Panc1 (cell line): ENCODE measurements around the gene TLL2.

Experiments used
- CTCF ChIP-seq: fragments of 450-650 bp; IDR thresholded peaks from 2 replicates; pipeline ENCODE4 v1.5.1; 2017; ENCODE audit warnings: mild to moderate bottlenecking
- POLR2AphosphoS5 ChIP-seq: IDR thresholded peaks from 2 replicates; pipeline ENCODE4 v1.6.1; 2012; ENCODE audit warnings: mild to moderate bottlenecking, low read depth, low read length, moderate library complexity
- REST ChIP-seq, 2 experiments: IDR thresholded peaks; 2 replicates each; pipeline ENCODE4 v1.6.1; 2011 to 2012; ENCODE audit warnings: low read depth in 2 of 2, control low read depth in 1 of 2, low read length in 1 of 2, mild to moderate bottlenecking in 1 of 2, moderate library complexity in 1 of 2; ENCODE audit not compliant: insufficient read depth in 1 of 2

GRCh38 chr10:96339956-96340904, 173.5 kb downstream of the TLL2 start:
- TF ChIP-seq CTCF (peak; percentile 89), POLR2AphosphoS5 (no peak), REST (IDR thresholded peaks at IDR 0.05; ENCODE audit: insufficient read depth in 1 of 2, low read depth in 2 of 2, low read length in 1 of 2) (no peak)
